ENCODE measurements around the gene NAE1.
"Not testable (repeated sequence)": the region's sequence is repeated elsewhere in the genome, so short reads cannot be mapped to it uniquely, and the experiment has no call there.

Gene NAE1

DNA sequence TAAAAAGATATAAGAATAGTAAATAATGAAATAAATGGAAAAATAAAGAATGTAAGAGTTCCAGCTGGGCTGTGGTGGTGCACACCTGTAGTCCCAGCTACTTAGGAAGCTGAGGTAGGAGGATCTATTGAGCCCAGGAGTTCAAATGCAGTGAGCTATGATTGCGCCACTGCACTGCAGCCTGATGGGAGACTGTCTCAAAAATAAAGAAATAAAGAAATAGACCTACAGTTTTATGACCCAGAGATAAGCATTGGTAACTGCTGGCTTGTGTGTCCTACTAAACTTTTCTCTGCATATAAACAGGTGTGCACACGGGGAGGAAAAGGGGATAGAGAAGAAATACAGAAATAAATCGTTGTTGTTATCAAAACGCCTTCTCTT is 41.8 kb upstream of the NAE1 start:
- H3K36me3 ChIP-seq (ENCODE audit: control insufficient read depth, insufficient read depth, low read length) = no peaks in the 10 kb centered on the region
- TF ChIP-seq, protein P1, sequence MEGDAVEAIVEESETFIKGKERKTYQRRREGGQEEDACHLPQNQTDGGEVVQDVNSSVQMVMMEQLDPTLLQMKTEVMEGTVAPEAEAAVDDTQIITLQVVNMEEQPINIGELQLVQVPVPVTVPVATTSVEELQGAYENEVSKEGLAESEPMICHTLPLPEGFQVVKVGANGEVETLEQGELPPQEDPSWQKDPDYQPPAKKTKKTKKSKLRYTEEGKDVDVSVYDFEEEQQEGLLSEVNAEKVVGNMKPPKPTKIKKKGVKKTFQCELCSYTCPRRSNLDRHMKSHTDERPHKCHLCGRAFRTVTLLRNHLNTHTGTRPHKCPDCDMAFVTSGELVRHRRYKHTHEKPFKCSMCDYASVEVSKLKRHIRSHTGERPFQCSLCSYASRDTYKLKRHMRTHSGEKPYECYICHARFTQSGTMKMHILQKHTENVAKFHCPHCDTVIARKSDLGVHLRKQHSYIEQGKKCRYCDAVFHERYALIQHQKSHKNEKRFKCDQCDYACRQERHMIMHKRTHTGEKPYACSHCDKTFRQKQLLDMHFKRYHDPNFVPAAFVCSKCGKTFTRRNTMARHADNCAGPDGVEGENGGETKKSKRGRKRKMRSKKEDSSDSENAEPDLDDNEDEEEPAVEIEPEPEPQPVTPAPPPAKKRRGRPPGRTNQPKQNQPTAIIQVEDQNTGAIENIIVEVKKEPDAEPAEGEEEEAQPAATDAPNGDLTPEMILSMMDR (IDR thresholded peaks at IDR 0.05; ENCODE audit: insufficient read depth, low read length, poor library complexity, severe bottlenecking) = no peak
- H3K4me3 ChIP-seq (replicated peaks; ENCODE audit: low read depth, low read length) = peak overlapping the region; percentile 6
- no peak for DNase-seq (ENCODE audit: extremely low read depth, insufficient read length)
- no peaks in the 10 kb centered on the region for H3K27me3 ChIP-seq (replicated peaks; ENCODE audit: control insufficient read depth, insufficient read depth, low read length)

DNA sequence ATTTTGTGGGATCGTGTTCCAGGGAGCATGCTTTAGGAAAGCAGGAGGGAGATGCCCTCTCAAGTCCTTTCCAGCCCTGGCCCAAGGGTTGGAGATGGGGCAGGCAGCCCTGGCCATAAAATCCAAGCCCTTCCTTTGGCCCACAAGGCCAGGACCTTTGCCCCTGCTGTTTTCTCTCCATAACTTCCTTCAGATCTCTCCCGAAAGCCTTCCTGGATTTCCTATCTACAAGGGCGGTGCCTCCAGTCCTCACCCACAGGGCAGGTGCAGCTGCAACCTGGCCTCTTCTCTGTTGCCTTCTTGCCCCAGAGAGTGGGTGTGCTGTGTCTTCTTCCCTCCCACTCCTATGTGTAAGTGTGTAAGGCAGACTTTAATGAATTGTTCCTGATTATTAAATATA is 41.1 kb upstream of the NAE1 start:
- Histone ChIP-seq H3K36me3 (ENCODE audit: control insufficient read depth, insufficient read depth, low read length) (no peaks in the 10 kb centered on the region), H3K4me3 (replicated peaks; ENCODE audit: low read depth, low read length) (no peak overlapping the region), H3K27me3 (replicated peaks; ENCODE audit: control insufficient read depth, insufficient read depth, low read length) (no peaks in the 10 kb centered on the region)
- TF ChIP-seq, protein P1 (IDR thresholded peaks at IDR 0.05; ENCODE audit: insufficient read depth, low read length, poor library complexity, severe bottlenecking) = no peak
- no peak for DNase-seq (ENCODE audit: extremely low read depth, insufficient read length)

DNA sequence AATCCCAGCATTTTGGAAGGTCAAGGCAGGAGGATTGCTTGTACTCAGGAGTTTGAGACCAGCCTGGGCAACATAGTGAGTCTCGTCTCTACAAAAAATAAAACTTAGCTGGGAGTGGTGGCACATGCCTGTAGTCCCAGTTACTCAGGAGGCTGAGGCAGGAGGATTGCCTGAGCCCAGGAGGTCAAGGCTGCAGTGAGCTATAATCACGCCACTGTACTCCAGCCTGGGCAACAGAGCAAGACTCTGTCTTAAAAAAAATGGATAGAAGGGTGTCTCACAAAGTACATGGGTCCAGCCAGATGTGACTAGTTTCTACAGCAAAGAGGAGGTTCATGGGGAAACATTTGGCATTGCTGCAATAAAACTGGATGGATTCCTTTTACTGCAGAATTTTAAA is 40.6 kb upstream of the NAE1 start:
- DNase-seq (ENCODE audit: extremely low read depth, insufficient read length); H3K27me3 ChIP-seq (replicated peaks; ENCODE audit: control insufficient read depth, insufficient read depth, low read length): not testable (repeated sequence)

DNA sequence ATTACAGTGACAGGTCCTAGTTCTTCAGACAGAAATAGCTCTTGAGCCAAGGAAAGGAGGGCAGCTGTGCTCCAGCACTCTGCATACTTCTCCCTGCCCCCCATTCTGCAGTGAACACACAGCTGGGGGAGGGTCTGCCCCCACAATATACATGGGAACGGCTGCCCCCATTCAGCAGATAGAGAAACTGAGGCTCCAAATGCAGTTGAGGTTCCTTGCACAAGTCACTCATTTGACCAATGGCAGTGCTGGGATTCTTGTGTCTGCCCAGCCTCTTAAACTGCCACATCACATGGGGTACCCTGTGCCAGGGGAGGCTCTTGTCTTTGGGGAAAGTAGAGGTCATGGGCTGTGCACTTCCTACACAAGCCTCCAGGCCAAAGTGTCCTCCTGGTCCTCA is 38.6 kb upstream of the NAE1 start:
- Histone ChIP-seq H3K4me3 (replicated peaks; ENCODE audit: low read depth, low read length) (no peak overlapping the region), H3K27me3 (replicated peaks; ENCODE audit: control insufficient read depth, insufficient read depth, low read length) (no peaks in the 10 kb centered on the region), H3K36me3 (ENCODE audit: control insufficient read depth, insufficient read depth, low read length) (no peaks in the 10 kb centered on the region)
- no peak for DNase-seq (ENCODE audit: extremely low read depth, insufficient read length)
- TF ChIP-seq, protein P1 (IDR thresholded peaks at IDR 0.05; ENCODE audit: insufficient read depth, low read length, poor library complexity, severe bottlenecking) = no peak

More for the DNA sequence above, 40.6 kb upstream of the NAE1 start:
- H3K4me3 ChIP-seq (replicated peaks; ENCODE audit: low read depth, low read length); H3K36me3 ChIP-seq (ENCODE audit: control insufficient read depth, insufficient read depth, low read length): not testable (repeated sequence)

DNA sequence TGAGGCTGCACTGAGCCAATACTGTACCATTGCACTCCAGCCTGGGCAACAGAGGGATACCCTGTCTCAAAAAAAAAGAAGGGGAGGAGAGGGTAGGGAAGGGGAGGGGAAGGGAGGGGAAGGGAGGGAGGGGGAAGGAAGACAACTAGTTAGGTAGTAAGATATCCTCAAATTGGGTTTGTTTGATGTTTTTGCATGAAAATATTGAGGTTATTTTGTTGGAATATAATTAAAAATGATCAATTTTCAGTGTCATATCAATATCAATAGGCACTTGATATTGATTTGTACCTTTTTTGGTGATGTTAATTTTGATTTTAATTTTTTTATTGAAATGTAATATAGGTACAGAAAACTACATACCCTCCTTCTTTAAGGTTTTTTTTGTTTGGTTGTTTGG is 32.9 kb upstream of the NAE1 start:
- TF ChIP-seq, protein P1 (IDR thresholded peaks at IDR 0.05; ENCODE audit: insufficient read depth, low read length, poor library complexity, severe bottlenecking) = no peak
- Histone ChIP-seq H3K27me3 (replicated peaks; ENCODE audit: control insufficient read depth, insufficient read depth, low read length) (no peaks in the 10 kb centered on the region), H3K4me3 (replicated peaks; ENCODE audit: low read depth, low read length) (no peak overlapping the region), H3K36me3 (ENCODE audit: control insufficient read depth, insufficient read depth, low read length) (no peaks in the 10 kb centered on the region)
- DNase-seq (ENCODE audit: extremely low read depth, insufficient read length) = no peak

DNA sequence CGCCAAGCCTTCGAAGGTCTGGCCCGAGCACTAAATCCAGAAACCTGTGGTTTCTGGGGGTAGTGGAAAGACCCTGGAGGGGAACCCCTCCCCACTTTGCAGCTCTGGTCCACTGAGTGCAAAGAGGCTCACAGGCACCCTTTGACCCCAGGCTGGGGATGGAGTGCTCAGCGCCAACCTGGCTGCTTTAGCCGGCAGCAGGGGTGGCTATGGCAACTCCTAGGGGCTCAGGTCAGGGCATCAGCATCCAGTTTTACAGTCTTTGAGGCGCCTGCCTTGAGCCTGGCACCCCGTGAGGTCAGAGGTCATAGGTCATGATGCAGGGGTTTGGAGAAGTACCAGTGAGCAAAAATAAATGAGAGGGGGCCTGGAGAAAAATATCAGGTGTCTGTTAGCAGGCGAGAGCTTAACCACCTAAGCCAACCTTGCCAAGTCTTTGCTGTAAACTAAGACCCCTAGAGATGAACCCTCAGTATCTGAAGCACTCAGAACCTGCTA is 31.3 kb upstream of the NAE1 start:
- TF ChIP-seq, protein P1 (IDR thresholded peaks at IDR 0.05; ENCODE audit: insufficient read depth, low read length, poor library complexity, severe bottlenecking) = no peak
- Histone ChIP-seq H3K36me3 (ENCODE audit: control insufficient read depth, insufficient read depth, low read length) (no peaks in the 10 kb centered on the region), H3K27me3 (replicated peaks; ENCODE audit: control insufficient read depth, insufficient read depth, low read length) (no peaks in the 10 kb centered on the region), H3K4me3 (replicated peaks; ENCODE audit: low read depth, low read length) (no peak overlapping the region)
- DNase-seq (ENCODE audit: extremely low read depth, insufficient read length) = no peak

All from GM06990 (cell line).